HepG2 (cell line): ENCODE results near the gene ATAD2B.

Experiments used
- FOXM1 ChIP-seq: sonication (generic); formaldehyde crosslinking; IDR thresholded peaks from 2 replicates; pipeline ENCODE4 v1.5.0; 2020; ENCODE audit warnings: missing genetic modification reagents
- SNAPC2 ChIP-seq: sonication (generic); formaldehyde crosslinking; IDR thresholded peaks from 2 replicates; pipeline ENCODE4 v1.8.1; 2022; ENCODE audit warnings: mild to moderate bottlenecking, missing genetic modification reagents

- TF ChIP-seq FOXM1 (CRISPR knock-in tag) (no peak), SNAPC2 (no peak)
Measured at GRCh38 chr2:23806201-23806600, 120.7 kb downstream of the ATAD2B start.
